Measurements from ENCODE around the gene LRIG3. TPM values are rescaled to one million over a fixed set of nuclear protein-coding genes. Genes with fewer than 3 reads are reported as not detected.
A peak's percentile ranks its signal among the peaks of the same experiment; 100 is the strongest.
"Not testable (repeated sequence)": the region's sequence is repeated elsewhere in the genome, so short reads cannot be mapped to it uniquely, and the experiment has no call there.

Gene LRIG3
- not detected for total RNA-seq

GRCh38 chr12:58920102-58920960, at the start of gene LRIG3:
Gene LRIG3, minus strand, starts transcription at chr12:58920504. Its CDS starts 269 bp downstream, at chr12:58920235.
- H3K4me3 Mint-ChIP-seq: no peak within 1 kb of the TSS
- peaks cover 8% of the 10 kb centered on the region for H3K9me3 Mint-ChIP-seq
- no peak for DNase-seq (ENCODE audit: low spot score)
- ATAC-seq: peak; percentile 36 to 43
- H3K36me3 Mint-ChIP-seq: no peaks in the 10 kb centered on the region
- H3K27me3 Mint-ChIP-seq: peaks cover 9 to 13% of the 10 kb centered on the region in 2 donors
- no peak within 1 kb of the TSS for H3K27ac Mint-ChIP-seq
- no peaks in the 10 kb centered on the region for H3K4me1 Mint-ChIP-seq (ENCODE audit: low read depth in 2 of 2)

GRCh38 chr12:58969237-58969636, 48.9 kb upstream of the LRIG3 start:
- Mint-ChIP-seq H3K27ac (no peak overlapping the region), H3K4me1 (ENCODE audit: low read depth in 2 of 2) (no peaks in the 10 kb centered on the region), H3K36me3 (no peaks in the 10 kb centered on the region), H3K27me3 (no peaks in the 10 kb centered on the region), H3K9me3 (peaks cover 8% of the 10 kb centered on the region), H3K4me3 (no peak overlapping the region)
- DNase-seq (ENCODE audit: low spot score) (no peak), ATAC-seq (no peak)

GRCh38 chr12:58967561-58967960, 47.3 kb upstream of the LRIG3 start:
- H3K27me3 Mint-ChIP-seq: no peaks in the 10 kb centered on the region
- H3K36me3 Mint-ChIP-seq: no peaks in the 10 kb centered on the region
- ATAC-seq: no peak
- H3K27ac Mint-ChIP-seq: no peak overlapping the region
- H3K4me3 Mint-ChIP-seq: no peak overlapping the region
- peaks cover 8% of the 10 kb centered on the region for H3K9me3 Mint-ChIP-seq
- DNase-seq (ENCODE audit: low spot score): no peak
- H3K4me1 Mint-ChIP-seq (ENCODE audit: low read depth in 2 of 2): no peaks in the 10 kb centered on the region

GRCh38 chr12:58966939-58967338, 46.6 kb upstream of the LRIG3 start:
- ATAC-seq: no peak
- Mint-ChIP-seq H3K36me3 (no peaks in the 10 kb centered on the region), H3K9me3 (peaks cover 8% of the 10 kb centered on the region)

GRCh38 chr12:58965568-58965967, 45.3 kb upstream of the LRIG3 start:
- H3K9me3 Mint-ChIP-seq: peaks cover 8% of the 10 kb centered on the region
- no peaks in the 10 kb centered on the region for H3K36me3 Mint-ChIP-seq
- no peak for ATAC-seq
- H3K4me1 Mint-ChIP-seq (ENCODE audit: low read depth in 2 of 2): no peaks in the 10 kb centered on the region
- no peak overlapping the region for H3K27ac Mint-ChIP-seq
- no peak overlapping the region for H3K4me3 Mint-ChIP-seq
- DNase-seq (ENCODE audit: low spot score): no peak
- no peaks in the 10 kb centered on the region for H3K27me3 Mint-ChIP-seq

More at GRCh38 chr12:58966939-58967338, 46.6 kb upstream of the LRIG3 start:
- no peak for DNase-seq (ENCODE audit: low spot score)
- Mint-ChIP-seq H3K4me1 (ENCODE audit: low read depth in 2 of 2) (no peaks in the 10 kb centered on the region), H3K27ac (no peak overlapping the region), H3K4me3 (no peak overlapping the region), H3K27me3 (no peaks in the 10 kb centered on the region)

- no peak for DNase-seq (ENCODE audit: low spot score)
- Mint-ChIP-seq H3K4me1 (ENCODE audit: low read depth in 2 of 2) (no peaks in the 10 kb centered on the region), H3K9me3 (peaks cover 5% of the 10 kb centered on the region), H3K27me3 (no peaks in the 10 kb centered on the region), H3K4me3 (no peak overlapping the region), H3K36me3 (no peaks in the 10 kb centered on the region), H3K27ac (no peak overlapping the region)
- no peak for ATAC-seq
Measured at GRCh38 chr12:58963844-58964243, 43.5 kb upstream of the LRIG3 start.

GRCh38 chr12:58961906-58962305, 41.6 kb upstream of the LRIG3 start:
- no peak for ATAC-seq
- Mint-ChIP-seq H3K9me3 (no peaks in the 10 kb centered on the region), H3K27me3 (no peaks in the 10 kb centered on the region), H3K4me1 (ENCODE audit: low read depth in 2 of 2) (no peaks in the 10 kb centered on the region), H3K4me3 (no peak overlapping the region), H3K36me3 (no peaks in the 10 kb centered on the region), H3K27ac (no peak overlapping the region)
- no peak for DNase-seq (ENCODE audit: low spot score)

- no peak for ATAC-seq
- Mint-ChIP-seq H3K27ac (no peak overlapping the region), H3K9me3 (peaks cover 6% of the 10 kb centered on the region), H3K36me3 (no peaks in the 10 kb centered on the region), H3K4me3 (no peak overlapping the region), H3K4me1 (ENCODE audit: low read depth in 2 of 2) (no peaks in the 10 kb centered on the region), H3K27me3 (no peaks in the 10 kb centered on the region)
- no peak for DNase-seq (ENCODE audit: low spot score)
Measured at GRCh38 chr12:58961166-58961565, 40.9 kb upstream of the LRIG3 start.

GRCh38 chr12:58959639-58960300, 39.5 kb upstream of the LRIG3 start:
- H3K4me3 Mint-ChIP-seq: no peak overlapping the region

GRCh38 chr12:58957298-58957697, 37.0 kb upstream of the LRIG3 start:
- Mint-ChIP-seq H3K9me3 (peaks cover 7% of the 10 kb centered on the region), H3K27ac (no peak overlapping the region), H3K27me3 (no peaks in the 10 kb centered on the region), H3K4me1 (ENCODE audit: low read depth in 2 of 2) (no peaks in the 10 kb centered on the region), H3K36me3 (no peaks in the 10 kb centered on the region), H3K4me3 (no peak overlapping the region)
- no peak for ATAC-seq
- DNase-seq (ENCODE audit: low spot score): no peak

More at GRCh38 chr12:58959639-58960300, 39.5 kb upstream of the LRIG3 start:
- Mint-ChIP-seq H3K4me1 (ENCODE audit: low read depth in 2 of 2) (no peaks in the 10 kb centered on the region), H3K27me3 (no peaks in the 10 kb centered on the region), H3K9me3 (peaks cover 6% of the 10 kb centered on the region), H3K27ac (no peak overlapping the region), H3K36me3 (no peaks in the 10 kb centered on the region)
- ATAC-seq (no peak), DNase-seq (ENCODE audit: low spot score) (no peak)

- no peak for DNase-seq (ENCODE audit: low spot score)
- Mint-ChIP-seq H3K9me3 (peaks cover 15% of the 10 kb centered on the region), H3K4me3 (no peak overlapping the region), H3K27me3 (no peaks in the 10 kb centered on the region), H3K27ac (no peak overlapping the region), H3K36me3 (no peaks in the 10 kb centered on the region), H3K4me1 (ENCODE audit: low read depth in 2 of 2) (no peaks in the 10 kb centered on the region)
- no peak for ATAC-seq
Measured at GRCh38 chr12:58955849-58956248, 35.5 kb upstream of the LRIG3 start.

GRCh38 chr12:58954002-58954401, 33.7 kb upstream of the LRIG3 start:
- no peaks in the 10 kb centered on the region for H3K4me1 Mint-ChIP-seq (ENCODE audit: low read depth in 2 of 2)
- no peak overlapping the region for H3K4me3 Mint-ChIP-seq
- no peak for ATAC-seq
- peaks cover 6% of the 10 kb centered on the region for H3K36me3 Mint-ChIP-seq
- peaks cover 21% of the 10 kb centered on the region for H3K9me3 Mint-ChIP-seq
- no peak for DNase-seq (ENCODE audit: low spot score)
- H3K27me3 Mint-ChIP-seq: no peaks in the 10 kb centered on the region
- no peak overlapping the region for H3K27ac Mint-ChIP-seq

- peaks cover 21% of the 10 kb centered on the region for H3K36me3 Mint-ChIP-seq
- no peak overlapping the region for H3K4me3 Mint-ChIP-seq
- no peaks in the 10 kb centered on the region for H3K27me3 Mint-ChIP-seq
- no peak overlapping the region for H3K27ac Mint-ChIP-seq
- no peaks in the 10 kb centered on the region for H3K4me1 Mint-ChIP-seq (ENCODE audit: low read depth in 2 of 2)
- DNase-seq (ENCODE audit: low spot score) (no peak), ATAC-seq (no peak)
- H3K9me3 Mint-ChIP-seq: peaks cover 24% of the 10 kb centered on the region
Measured at GRCh38 chr12:58950739-58951100, 30.4 kb upstream of the LRIG3 start.

- not testable (repeated sequence) for H3K4me3 Mint-ChIP-seq; H3K4me1 Mint-ChIP-seq (ENCODE audit: low read depth in 2 of 2); H3K27me3 Mint-ChIP-seq; H3K27ac Mint-ChIP-seq; ATAC-seq; DNase-seq (ENCODE audit: low spot score)
- peaks cover 24% of the 10 kb centered on the region for H3K9me3 Mint-ChIP-seq
- H3K36me3 Mint-ChIP-seq: peaks cover 21% of the 10 kb centered on the region
Measured at GRCh38 chr12:58949954-58950738, 29.8 kb upstream of the LRIG3 start.
